ENCODE results near the gene H3-3A.

The H3-3A gene

DNA sequence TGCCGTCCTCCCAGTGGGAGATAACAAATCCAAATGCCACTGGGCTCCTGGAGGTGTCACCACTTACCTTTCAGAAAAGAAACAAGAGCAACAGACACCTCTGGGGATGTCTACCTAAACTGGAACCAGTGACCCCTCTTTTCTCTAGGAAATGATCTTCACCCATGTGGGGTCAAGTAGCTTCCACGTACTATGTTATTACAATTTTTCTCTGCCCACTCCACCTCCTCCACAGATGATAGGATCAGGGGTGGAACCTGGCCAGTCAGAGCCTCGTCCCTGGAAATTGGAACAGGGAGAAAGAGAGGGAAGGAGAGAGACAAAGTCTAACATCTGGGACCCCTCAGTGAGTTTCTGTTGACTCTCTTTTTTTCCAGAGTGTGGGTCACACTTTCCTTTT lies 50.1 kb downstream of the H3-3A start:
- DNase-seq, result no peak

- no peak for DNase-seq
Observed at GRCh38 chr1:226116673-226117072, 54.2 kb downstream of the H3-3A start.

GRCh38 chr1:226117330-226117729 lies 54.8 kb downstream of the H3-3A start:
- DNase-seq, result no peak

GRCh38 chr1:226118357-226118756 lies 55.8 kb downstream of the H3-3A start:
- no peak for DNase-seq

GRCh38 chr1:226119169-226119568 lies 56.7 kb downstream of the H3-3A start:
- DNase-seq, result no peak

DNA sequence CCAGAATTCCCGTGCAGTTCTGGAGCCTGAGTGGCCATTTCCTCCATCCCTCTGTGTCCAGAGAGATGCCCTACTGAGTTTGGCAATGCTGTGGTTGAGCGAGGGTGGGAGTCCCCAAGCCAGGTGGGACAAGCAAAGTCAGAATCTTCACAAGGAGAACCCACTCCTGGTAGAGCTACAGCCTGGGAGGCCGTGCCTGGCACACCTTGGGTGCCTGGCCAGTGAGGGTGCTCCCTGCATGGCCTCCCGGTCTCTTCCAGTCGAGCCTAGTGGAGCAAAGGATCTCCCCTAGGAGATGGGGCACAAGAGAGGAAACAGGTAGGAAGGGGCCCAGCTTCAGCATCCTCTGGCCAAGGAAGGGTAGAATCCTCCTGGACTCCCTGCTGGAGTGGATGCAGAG lies 57.9 kb downstream of the H3-3A start:
- DNase-seq, result no peak

DNA sequence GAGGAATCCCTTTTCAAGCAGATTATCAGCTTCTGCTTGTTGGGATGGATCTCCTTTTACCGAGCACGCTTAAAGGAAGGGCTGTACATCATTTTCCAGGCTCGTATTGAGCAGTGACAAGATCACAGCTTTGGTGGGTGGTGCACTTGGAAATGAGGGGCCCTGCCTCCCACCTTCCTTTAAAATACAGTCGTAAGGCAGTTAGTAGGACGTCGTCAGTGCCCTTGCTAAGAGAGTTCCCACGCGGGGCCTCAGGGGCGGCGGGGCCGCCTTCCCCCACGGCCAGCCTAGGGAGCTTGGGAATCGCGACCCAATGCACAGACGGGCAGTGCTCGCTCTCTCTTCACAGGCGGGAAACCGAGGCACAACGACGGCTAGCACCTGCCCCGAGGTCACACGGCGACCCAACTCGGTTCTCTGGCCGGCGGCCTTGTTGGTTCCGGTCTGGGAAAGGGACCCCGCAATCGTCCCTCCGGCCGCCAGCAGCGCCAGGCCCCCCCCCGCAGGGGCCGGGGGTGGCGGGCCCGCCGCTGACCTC lies 58.6 kb downstream of the H3-3A start:
- DNase-seq, result no peak
